ENCODE data around the gene R3HDM2. TPM values are rescaled to one million over a fixed set of nuclear protein-coding genes. Genes with fewer than 3 reads are reported as not detected.

R3HDM2 gene
- total and polyA plus RNA-seq, 2 donors from 2014 or later: 16.5 to 67.3 TPM

- TF ChIP-seq CTCF (IDR thresholded peaks at IDR 0.05; ENCODE audit: borderline replicate concordance, extremely low read depth, insufficient read depth): no peak
- peak in 1 of 5 donors; percentile 48 for DNase-seq
- no peak for FAIRE-seq
- Histone ChIP-seq H3K9me3 (ENCODE audit: control insufficient read depth in 2 of 3, insufficient read depth in 1 of 3, low read length in 3 of 3) (no peaks in the 10 kb centered on the region), H3K4me1 (ENCODE audit: control insufficient read depth in 2 of 3, insufficient read depth in 2 of 3, low read depth in 1 of 3, low read length in 3 of 3) (peaks cover 0 to 9% (median 0%) of the 10 kb centered on the region in 3 donors), H3K9ac (ENCODE audit: low read length in 3 of 3) (no peak overlapping the region), H3K4me3 (ENCODE audit: low read length in 3 of 3) (no peak overlapping the region), H3K36me3 (ENCODE audit: control insufficient read depth in 2 of 3, insufficient read depth in 3 of 3, low read length in 3 of 3) (no peaks in the 10 kb centered on the region), H3K27me3 (ENCODE audit: control insufficient read depth, insufficient read depth, low read length) (peaks cover 52% of the 10 kb centered on the region), H3K27ac (ENCODE audit: low read depth in 2 of 2, low read length in 2 of 2) (no peak overlapping the region)
- intact Hi-C loops (cut with DNase I): no loop called here
These were observed 211.4 kb downstream of the R3HDM2 start for GRCh38 chr12:57219205-57219992.

- FAIRE-seq (no peak), DNase-seq (peak in 1 of 5 donors; percentile 57)
- Histone ChIP-seq H3K4me3 (ENCODE audit: low read length in 3 of 3) (no peak overlapping the region), H3K36me3 (ENCODE audit: control insufficient read depth in 2 of 3, insufficient read depth in 3 of 3, low read length in 3 of 3) (no peaks in the 10 kb centered on the region), H3K27me3 (ENCODE audit: control insufficient read depth, insufficient read depth, low read length) (peaks cover 52% of the 10 kb centered on the region), H3K9ac (ENCODE audit: low read length in 3 of 3) (no peak overlapping the region), H3K4me1 (ENCODE audit: control insufficient read depth in 2 of 3, insufficient read depth in 2 of 3, low read depth in 1 of 3, low read length in 3 of 3) (peaks cover 0 to 12% (median 8%) of the 10 kb centered on the region in 3 donors), H3K9me3 (ENCODE audit: control insufficient read depth in 2 of 3, insufficient read depth in 1 of 3, low read length in 3 of 3) (no peaks in the 10 kb centered on the region), H3K27ac (ENCODE audit: low read depth in 2 of 2, low read length in 2 of 2) (no peak overlapping the region)
- TF ChIP-seq CTCF (IDR thresholded peaks at IDR 0.05; ENCODE audit: borderline replicate concordance, extremely low read depth, insufficient read depth): no peak
- intact Hi-C loops (cut with DNase I): no loop called here
These were observed 212.6 kb downstream of the R3HDM2 start for GRCh38 chr12:57218030-57218853.

GRCh38 chr12:57216921-57217879 is 213.6 kb downstream of the R3HDM2 start:
- Histone ChIP-seq H3K27ac (ENCODE audit: low read depth in 2 of 2, low read length in 2 of 2) (no peak overlapping the region), H3K27me3 (ENCODE audit: control insufficient read depth, insufficient read depth, low read length) (peaks cover 48% of the 10 kb centered on the region), H3K36me3 (ENCODE audit: control insufficient read depth in 2 of 3, insufficient read depth in 3 of 3, low read length in 3 of 3) (no peaks in the 10 kb centered on the region), H3K4me1 (ENCODE audit: control insufficient read depth in 2 of 3, insufficient read depth in 2 of 3, low read depth in 1 of 3, low read length in 3 of 3) (peaks cover 0 to 12% (median 8%) of the 10 kb centered on the region in 3 donors), H3K4me3 (ENCODE audit: low read length in 3 of 3) (peak overlapping the region in 2 of 3 donors; percentile 7 to 39), H3K9me3 (ENCODE audit: control insufficient read depth in 2 of 3, insufficient read depth in 1 of 3, low read length in 3 of 3) (no peaks in the 10 kb centered on the region), H3K9ac (ENCODE audit: low read length in 3 of 3) (no peak overlapping the region)
- FAIRE-seq: no peak
- intact Hi-C loops (cut with DNase I): no loop called here
- TF ChIP-seq CTCF (IDR thresholded peaks at IDR 0.05; ENCODE audit: borderline replicate concordance, extremely low read depth, insufficient read depth): no peak
- peak in 3 of 5 donors; percentile 46 to 66 (median 62) for DNase-seq
